ENCODE data around the gene LAMA5. TPM values are rescaled to one million over a fixed set of nuclear protein-coding genes. Genes with fewer than 3 reads are reported as not detected.

The LAMA5 gene
- total RNA-seq, 3 donors from 2014 or later, result 16.6 to 114 (median 53.3) TPM

GRCh38 chr20:62323146-62323979 lies 43.7 kb downstream of the LAMA5 start:
- H3K4me1 ChIP-seq, result no peaks in the 10 kb centered on the region
- no peak overlapping the region for H3K4me3 ChIP-seq
- no peaks in the 10 kb centered on the region for H3K9me3 ChIP-seq
- no peaks in the 10 kb centered on the region for H3K27me3 ChIP-seq
- H3K27ac ChIP-seq, result no peak overlapping the region
- DNase-seq (ENCODE audit: low spot score in 2 of 2), result no peak
- intact Hi-C loops (cut with DNase I; ENCODE audit: low total_unique reads), result no loop called here
- TF ChIP-seq, protein P1, sequence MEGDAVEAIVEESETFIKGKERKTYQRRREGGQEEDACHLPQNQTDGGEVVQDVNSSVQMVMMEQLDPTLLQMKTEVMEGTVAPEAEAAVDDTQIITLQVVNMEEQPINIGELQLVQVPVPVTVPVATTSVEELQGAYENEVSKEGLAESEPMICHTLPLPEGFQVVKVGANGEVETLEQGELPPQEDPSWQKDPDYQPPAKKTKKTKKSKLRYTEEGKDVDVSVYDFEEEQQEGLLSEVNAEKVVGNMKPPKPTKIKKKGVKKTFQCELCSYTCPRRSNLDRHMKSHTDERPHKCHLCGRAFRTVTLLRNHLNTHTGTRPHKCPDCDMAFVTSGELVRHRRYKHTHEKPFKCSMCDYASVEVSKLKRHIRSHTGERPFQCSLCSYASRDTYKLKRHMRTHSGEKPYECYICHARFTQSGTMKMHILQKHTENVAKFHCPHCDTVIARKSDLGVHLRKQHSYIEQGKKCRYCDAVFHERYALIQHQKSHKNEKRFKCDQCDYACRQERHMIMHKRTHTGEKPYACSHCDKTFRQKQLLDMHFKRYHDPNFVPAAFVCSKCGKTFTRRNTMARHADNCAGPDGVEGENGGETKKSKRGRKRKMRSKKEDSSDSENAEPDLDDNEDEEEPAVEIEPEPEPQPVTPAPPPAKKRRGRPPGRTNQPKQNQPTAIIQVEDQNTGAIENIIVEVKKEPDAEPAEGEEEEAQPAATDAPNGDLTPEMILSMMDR (IDR thresholded peaks at IDR 0.05), result no peak
- no peaks in the 10 kb centered on the region for H3K36me3 ChIP-seq

DNA sequence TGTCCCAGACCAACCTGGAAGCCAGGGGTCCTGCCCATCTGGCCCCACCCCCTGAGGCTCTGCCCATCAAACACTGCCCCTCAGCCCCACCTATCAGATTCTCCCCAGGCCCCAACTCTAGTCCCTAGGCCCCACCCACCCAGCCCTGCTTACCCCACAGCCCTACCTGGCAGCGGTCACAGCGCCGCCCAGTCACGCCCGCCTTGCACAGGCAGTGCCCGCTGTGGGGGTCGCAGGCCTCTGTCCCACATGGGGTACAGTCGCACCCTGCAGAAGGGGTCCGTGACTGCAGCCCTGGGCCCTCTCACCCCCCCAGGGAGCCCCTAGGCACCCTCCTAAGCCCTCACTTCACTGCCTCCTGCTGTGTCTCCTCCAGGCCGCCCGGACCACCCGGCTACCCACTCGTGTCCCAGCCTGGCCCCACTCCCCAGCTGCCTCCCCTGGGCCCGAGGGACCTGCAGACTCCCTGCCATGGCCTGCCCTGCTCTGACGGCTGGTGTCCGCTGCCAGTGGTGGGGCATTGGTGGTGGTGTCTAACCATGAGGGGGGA lies 44.5 kb downstream of the LAMA5 start:
- DNase-seq (ENCODE audit: low spot score in 2 of 2), result no peak
- no peak for TF ChIP-seq POLR2A (IDR thresholded peaks at IDR 0.05)
- no peak for TF ChIP-seq POLR2AphosphoS5 (IDR thresholded peaks at IDR 0.05)
- TF ChIP-seq, protein P1 (IDR thresholded peaks at IDR 0.05), result no peak
- Histone ChIP-seq H3K4me3 (no peak overlapping the region), H3K9me3 (no peaks in the 10 kb centered on the region), H3K4me1 (no peaks in the 10 kb centered on the region), H3K27ac (no peak overlapping the region), H3K27me3 (no peaks in the 10 kb centered on the region), H3K36me3 (no peaks in the 10 kb centered on the region)
- intact Hi-C loops (cut with DNase I; ENCODE audit: low total_unique reads), result no loop called here

DNA sequence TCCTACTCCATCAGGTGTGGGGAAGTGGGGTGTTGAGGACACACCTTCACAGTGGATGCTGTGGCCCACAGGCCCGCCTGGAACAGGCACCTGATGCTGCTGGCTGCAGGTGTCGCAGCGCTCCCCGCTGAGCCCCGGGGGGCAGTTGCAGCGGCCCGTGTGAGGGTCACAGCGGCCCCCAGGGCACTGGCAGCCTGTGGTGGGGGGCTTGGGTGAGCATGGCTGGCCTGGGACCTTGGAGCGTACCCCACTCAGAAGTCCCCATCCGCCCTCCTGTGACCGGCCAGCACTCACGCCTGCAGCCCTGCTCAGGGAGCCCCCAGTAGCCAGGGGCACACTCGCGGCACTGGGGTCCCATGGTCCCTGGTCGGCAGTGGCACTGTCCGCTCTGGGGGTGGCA lies 45.1 kb downstream of the LAMA5 start:
- H3K27me3 ChIP-seq, result no peaks in the 10 kb centered on the region
- TF ChIP-seq, protein P1 (IDR thresholded peaks at IDR 0.05), result no peak
- TF ChIP-seq POLR2A (IDR thresholded peaks at IDR 0.05), result no peak
- no peak for TF ChIP-seq POLR2AphosphoS5 (IDR thresholded peaks at IDR 0.05)
- H3K36me3 ChIP-seq, result no peaks in the 10 kb centered on the region
- no peak overlapping the region for H3K27ac ChIP-seq
- no peaks in the 10 kb centered on the region for H3K4me1 ChIP-seq
- DNase-seq (ENCODE audit: low spot score in 2 of 2), result no peak
- H3K4me3 ChIP-seq, result no peak overlapping the region
- intact Hi-C loops (cut with DNase I; ENCODE audit: low total_unique reads), result no loop called here
- H3K9me3 ChIP-seq, result no peaks in the 10 kb centered on the region

- Histone ChIP-seq H3K4me3 (no peak overlapping the region), H3K4me1 (no peaks in the 10 kb centered on the region), H3K27me3 (no peaks in the 10 kb centered on the region), H3K36me3 (no peaks in the 10 kb centered on the region), H3K9me3 (no peaks in the 10 kb centered on the region), H3K27ac (no peak overlapping the region)
- intact Hi-C loops (cut with DNase I; ENCODE audit: low total_unique reads), result no loop called here
- DNase-seq (ENCODE audit: low spot score in 2 of 2), result no peak
- no peak for TF ChIP-seq POLR2A (IDR thresholded peaks at IDR 0.05)
- TF ChIP-seq, protein P1 (IDR thresholded peaks at IDR 0.05), result no peak
- TF ChIP-seq POLR2AphosphoS5 (IDR thresholded peaks at IDR 0.05), result no peak
Measured at GRCh38 chr20:62321521-62321948, 45.6 kb downstream of the LAMA5 start.

- Histone ChIP-seq H3K4me1 (no peaks in the 10 kb centered on the region), H3K9me3 (no peaks in the 10 kb centered on the region), H3K36me3 (no peaks in the 10 kb centered on the region), H3K4me3 (no peak overlapping the region), H3K27me3 (no peaks in the 10 kb centered on the region), H3K27ac (no peak overlapping the region)
- DNase-seq (ENCODE audit: low spot score in 2 of 2), result no peak
- intact Hi-C loops (cut with DNase I; ENCODE audit: low total_unique reads), result no loop called here
- TF ChIP-seq POLR2AphosphoS5 (IDR thresholded peaks at IDR 0.05) (no peak), POLR2A (IDR thresholded peaks at IDR 0.05) (no peak)
- TF ChIP-seq, protein P1 (IDR thresholded peaks at IDR 0.05), result no peak
Measured at GRCh38 chr20:62320581-62321354, 46.3 kb downstream of the LAMA5 start.

Measured in breast epithelium (tissue), 4 donors.